ENCODE results near the gene NEURL3.
A peak's percentile ranks its signal among the peaks of the same experiment; 100 is the strongest.

Gene NEURL3

GRCh38 chr2:96529376-96530143 is 24.4 kb upstream of the NEURL3 start:
- DNase-seq (ENCODE audit: low read depth), result no peak
- TF ChIP-seq POLR2A (IDR thresholded peaks at IDR 0.05; ENCODE audit: extremely low read depth, insufficient read length) (no peak), MAX (IDR thresholded peaks at IDR 0.05; ENCODE audit: low read depth, low read length) (no peak), MYC (IDR thresholded peaks at IDR 0.05; ENCODE audit: low read depth, low read length) (no peak), CTCF (IDR thresholded peaks at IDR 0.05; ENCODE audit: low read depth, low read length) (no peak)
- no peak overlapping the region for H3K4me3 ChIP-seq (ENCODE audit: low read depth, low read length)

GRCh38 chr2:96528700-96529375 is 23.7 kb upstream of the NEURL3 start:
- peak overlapping the region; percentile 43 for H3K4me3 ChIP-seq (ENCODE audit: low read depth, low read length)
- no peak for DNase-seq (ENCODE audit: low read depth)
- TF ChIP-seq CTCF (IDR thresholded peaks at IDR 0.05; ENCODE audit: low read depth, low read length) (no peak), POLR2A (IDR thresholded peaks at IDR 0.05; ENCODE audit: extremely low read depth, insufficient read length) (no peak), MAX (IDR thresholded peaks at IDR 0.05; ENCODE audit: low read depth, low read length) (no peak), MYC (IDR thresholded peaks at IDR 0.05; ENCODE audit: low read depth, low read length) (no peak)

GRCh38 chr2:96528006-96528699 is 23.0 kb upstream of the NEURL3 start:
- H3K4me3 ChIP-seq (ENCODE audit: low read depth, low read length), result peak overlapping the region; percentile 43
- TF ChIP-seq POLR2A (IDR thresholded peaks at IDR 0.05; ENCODE audit: extremely low read depth, insufficient read length) (no peak), MYC (IDR thresholded peaks at IDR 0.05; ENCODE audit: low read depth, low read length) (peak; percentile 28; the same call in 1 of the 2 replicates), MAX (IDR thresholded peaks at IDR 0.05; ENCODE audit: low read depth, low read length) (no peak)
- peak; percentile 93 for DNase-seq (ENCODE audit: low read depth)

GRCh38 chr2:96527286-96528005 is 22.3 kb upstream of the NEURL3 start:
- DNase-seq (ENCODE audit: low read depth), result peak; percentile 74
- TF ChIP-seq MAX (IDR thresholded peaks at IDR 0.05; ENCODE audit: low read depth, low read length), result 0 out of 2 replicates have a peak, but pooled peaks have one; percentile 5
- no peak for TF ChIP-seq POLR2A (IDR thresholded peaks at IDR 0.05; ENCODE audit: extremely low read depth, insufficient read length)
- TF ChIP-seq CTCF (IDR thresholded peaks at IDR 0.05; ENCODE audit: low read depth, low read length), result peak; percentile 20
- peak overlapping the region; percentile 45 for H3K4me3 ChIP-seq (ENCODE audit: low read depth, low read length)

- peak overlapping the region; percentile 45 for H3K4me3 ChIP-seq (ENCODE audit: low read depth, low read length)
Measured at GRCh38 chr2:96526615-96527285, 21.6 kb upstream of the NEURL3 start.

More at GRCh38 chr2:96526615-96527285, 21.6 kb upstream of the NEURL3 start:
- TF ChIP-seq CTCF (IDR thresholded peaks at IDR 0.05; ENCODE audit: low read depth, low read length) (no peak), MAX (IDR thresholded peaks at IDR 0.05; ENCODE audit: low read depth, low read length) (no peak), MYC (IDR thresholded peaks at IDR 0.05; ENCODE audit: low read depth, low read length) (no peak), POLR2A (IDR thresholded peaks at IDR 0.05; ENCODE audit: extremely low read depth, insufficient read length) (no peak)
- no peak for DNase-seq (ENCODE audit: low read depth)
